ENCODE measurements around the gene TUT4.

TUT4 gene

GRCh38 chr1:52461821-52462220 is 91.1 kb downstream of the TUT4 start:
- DNase-seq (ENCODE audit: low read depth): no peak

- DNase-seq (ENCODE audit: low read depth): no peak
These were observed 92.2 kb downstream of the TUT4 start for GRCh38 chr1:52460694-52461093.

- no peak for DNase-seq (ENCODE audit: low read depth)
These were observed 97.2 kb downstream of the TUT4 start for GRCh38 chr1:52455686-52456085.

- DNase-seq (ENCODE audit: low read depth): no peak
These were observed 98.1 kb downstream of the TUT4 start for GRCh38 chr1:52454779-52455178.

GRCh38 chr1:52454127-52454526 is 98.8 kb downstream of the TUT4 start:
- DNase-seq (ENCODE audit: low read depth): no peak

- DNase-seq (ENCODE audit: low read depth): no peak
These were observed 108.4 kb downstream of the TUT4 start for GRCh38 chr1:52444463-52444862.

- DNase-seq (ENCODE audit: low read depth): no peak
These were observed 112.9 kb downstream of the TUT4 start for GRCh38 chr1:52439976-52440375.

GRCh38 chr1:52436817-52437216 is 116.1 kb downstream of the TUT4 start:
- no peak for DNase-seq (ENCODE audit: low read depth)

- no peak for DNase-seq (ENCODE audit: low read depth)
These were observed 117.2 kb downstream of the TUT4 start for GRCh38 chr1:52435650-52436049.

- DNase-seq (ENCODE audit: low read depth): no peak
These were observed 117.7 kb downstream of the TUT4 start for GRCh38 chr1:52435211-52435610.

- no peak for DNase-seq (ENCODE audit: low read depth)
These were observed 120.1 kb downstream of the TUT4 start for GRCh38 chr1:52432807-52433206.

GRCh38 chr1:52427152-52427551 is 125.7 kb downstream of the TUT4 start:
- DNase-seq (ENCODE audit: low read depth): no peak

- no peak for DNase-seq (ENCODE audit: low read depth)
These were observed 126.5 kb downstream of the TUT4 start for GRCh38 chr1:52426371-52426770.

GRCh38 chr1:52424813-52425212 is 128.1 kb downstream of the TUT4 start:
- no peak for DNase-seq (ENCODE audit: low read depth)

- DNase-seq (ENCODE audit: low read depth): no peak
These were observed 128.7 kb downstream of the TUT4 start for GRCh38 chr1:52424231-52424636.

GRCh38 chr1:52423771-52424170 is 129.1 kb downstream of the TUT4 start:
- peak; percentile 56 for DNase-seq (ENCODE audit: low read depth)

GRCh38 chr1:52423055-52423454 is 129.8 kb downstream of the TUT4 start:
- no peak for DNase-seq (ENCODE audit: low read depth)

- no peak for DNase-seq (ENCODE audit: low read depth)
These were observed 132.2 kb downstream of the TUT4 start for GRCh38 chr1:52420713-52421112.

GRCh38 chr1:52416811-52417210 is 136.1 kb downstream of the TUT4 start:
- no peak for DNase-seq (ENCODE audit: low read depth)

- no peak for DNase-seq (ENCODE audit: low read depth)
These were observed 137.9 kb downstream of the TUT4 start for GRCh38 chr1:52414942-52415341.

- no peak for DNase-seq (ENCODE audit: low read depth)
These were observed 139.4 kb downstream of the TUT4 start for GRCh38 chr1:52413410-52413989.

- no peak for DNase-seq (ENCODE audit: low read depth)
These were observed 147.9 kb downstream of the TUT4 start for GRCh38 chr1:52404975-52405338.

GRCh38 chr1:52404116-52404974 is 148.5 kb downstream of the TUT4 start, which contains the start of the genes ORC1 and PRPF38A:
Gene ORC1, minus strand, starts transcription at chr1:52404423. Its CDS starts 2,200 bp downstream, at chr1:52402223.
Gene PRPF38A, plus strand, starts transcription at chr1:52404602. Its CDS starts 148 bp downstream, at chr1:52404750.
- peak; percentile 97 for DNase-seq (ENCODE audit: low read depth)
